Epithelial cell of esophagus (primary cell): Measurements from ENCODE around the gene GATB.

Experiments used
- DNase-seq: peaks from one replicate; pipeline ENCODE4 v3.0.0; 2010; ENCODE audit warnings: low read depth
- H3K4me3 ChIP-seq: 2 replicates; pipeline ENCODE4 v1.5.1; 2011; ENCODE audit warnings: mild to moderate bottlenecking, low read length, control low read depth
- TF ChIP-seq, protein P1 (sequence below): IDR thresholded peaks from 2 replicates; pipeline ENCODE4 v1.5.1; 2011; ENCODE audit warnings: low read depth, mild to moderate bottlenecking, low read length, control low read depth, inconsistent platforms; ENCODE audit not compliant: insufficient read depth; ENCODE audit errors: missing control alignments

Gene GATB

GRCh38 chr4:151640381-151640780 lies 120.4 kb downstream of the GATB start:
- TF ChIP-seq, protein P1, sequence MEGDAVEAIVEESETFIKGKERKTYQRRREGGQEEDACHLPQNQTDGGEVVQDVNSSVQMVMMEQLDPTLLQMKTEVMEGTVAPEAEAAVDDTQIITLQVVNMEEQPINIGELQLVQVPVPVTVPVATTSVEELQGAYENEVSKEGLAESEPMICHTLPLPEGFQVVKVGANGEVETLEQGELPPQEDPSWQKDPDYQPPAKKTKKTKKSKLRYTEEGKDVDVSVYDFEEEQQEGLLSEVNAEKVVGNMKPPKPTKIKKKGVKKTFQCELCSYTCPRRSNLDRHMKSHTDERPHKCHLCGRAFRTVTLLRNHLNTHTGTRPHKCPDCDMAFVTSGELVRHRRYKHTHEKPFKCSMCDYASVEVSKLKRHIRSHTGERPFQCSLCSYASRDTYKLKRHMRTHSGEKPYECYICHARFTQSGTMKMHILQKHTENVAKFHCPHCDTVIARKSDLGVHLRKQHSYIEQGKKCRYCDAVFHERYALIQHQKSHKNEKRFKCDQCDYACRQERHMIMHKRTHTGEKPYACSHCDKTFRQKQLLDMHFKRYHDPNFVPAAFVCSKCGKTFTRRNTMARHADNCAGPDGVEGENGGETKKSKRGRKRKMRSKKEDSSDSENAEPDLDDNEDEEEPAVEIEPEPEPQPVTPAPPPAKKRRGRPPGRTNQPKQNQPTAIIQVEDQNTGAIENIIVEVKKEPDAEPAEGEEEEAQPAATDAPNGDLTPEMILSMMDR = no peak
- no peak overlapping the region for H3K4me3 ChIP-seq
- no peak for DNase-seq

GRCh38 chr4:151638295-151638858 lies 122.4 kb downstream of the GATB start:
- H3K4me3 ChIP-seq = no peak overlapping the region
- TF ChIP-seq, protein P1 = no peak
- DNase-seq = no peak

- no peak overlapping the region for H3K4me3 ChIP-seq
- no peak for DNase-seq
- TF ChIP-seq, protein P1 = no peak
These were observed 129.5 kb downstream of the GATB start for GRCh38 chr4:151631349-151631748.

GRCh38 chr4:151629097-151629783 lies 131.6 kb downstream of the GATB start:
- DNase-seq = peak; percentile 68
- TF ChIP-seq, protein P1 = no peak
- H3K4me3 ChIP-seq = no peak overlapping the region

DNA sequence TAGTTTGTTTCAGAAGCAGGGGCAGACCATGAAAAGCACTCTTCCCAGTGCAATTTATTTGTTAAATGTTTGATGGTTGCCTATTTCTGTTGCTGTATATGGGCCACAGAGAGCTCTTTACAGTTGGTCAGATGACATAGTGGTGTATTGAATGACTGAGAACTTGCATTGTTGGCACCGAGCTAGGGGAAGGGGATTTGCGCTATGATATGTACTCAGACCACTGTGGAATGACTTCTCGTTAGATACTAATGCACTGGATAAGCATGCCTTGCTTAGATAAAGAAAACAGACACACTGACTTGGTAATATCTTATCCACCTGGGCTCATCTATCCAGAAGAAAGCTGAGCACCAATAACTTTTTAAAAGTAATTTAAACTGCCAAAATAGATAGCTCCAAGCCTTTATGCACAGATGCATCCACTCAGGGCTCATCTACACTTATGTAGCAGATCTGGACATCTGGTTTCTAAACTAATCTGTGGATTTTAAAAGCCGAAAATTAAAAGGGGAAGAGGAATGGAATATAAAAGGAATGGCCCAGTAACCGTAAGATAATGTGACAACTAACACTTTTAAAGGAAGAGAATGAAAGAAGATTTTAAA lies 132.7 kb downstream of the GATB start:
- TF ChIP-seq, protein P1 = no peak

DNA sequence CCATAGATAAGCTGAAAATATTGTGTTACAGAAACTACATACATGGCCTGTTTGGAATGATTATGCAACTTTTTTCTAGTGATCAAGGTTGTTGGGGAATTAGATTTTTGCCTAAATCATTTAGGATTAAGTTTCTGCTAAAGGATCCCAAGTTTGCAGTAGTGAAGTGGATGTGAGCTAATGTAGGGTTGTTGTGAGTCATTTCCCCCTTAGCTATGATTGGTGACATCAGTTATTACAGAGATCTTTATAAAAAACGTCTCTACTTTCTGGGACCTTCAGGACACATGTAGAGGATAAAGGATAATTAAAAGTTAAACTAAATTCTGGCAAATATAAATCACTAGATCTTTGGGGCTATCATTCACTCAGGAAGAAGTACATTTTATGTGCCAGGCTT lies 133.3 kb downstream of the GATB start:
- TF ChIP-seq, protein P1 = no peak
- DNase-seq = peak; percentile 63
- no peak overlapping the region for H3K4me3 ChIP-seq

More for the DNA sequence above, 132.7 kb downstream of the GATB start:
- no peak overlapping the region for H3K4me3 ChIP-seq
- DNase-seq = no peak
